NK-92 treated with Interleukin-12 subunit alpha and Interleukin-12 subunit beta, amount 100 ng/mL, for 24 hours (cell line): ENCODE measurements around the gene PMS2.
"Not testable (repeated sequence)": the region's sequence is repeated elsewhere in the genome, so short reads cannot be mapped to it uniquely, and the experiment has no call there.

Experiments used
- DNase-seq: peaks from one replicate; lab custom pipeline; 2025; lab: John Stamatoyannopoulos, UW

Gene PMS2

GRCh38 chr7:6015917-6016652 lies 7.2 kb upstream of the PMS2 start:
- DNase-seq = no peak

GRCh38 chr7:6012355-6013104 lies 3.7 kb upstream of the PMS2 start:
- no peak for DNase-seq

GRCh38 chr7:6011541-6011940 lies 2.7 kb upstream of the PMS2 start:
- DNase-seq = no peak

- not testable (repeated sequence) for DNase-seq
Measured at GRCh38 chr7:6010370-6010769, 1.5 kb upstream of the PMS2 start.

- DNase-seq = not testable (repeated sequence)
Measured at GRCh38 chr7:6007835-6008590, 836 bp downstream of the PMS2 start.

GRCh38 chr7:6007386-6007785 lies 1.5 kb downstream of the PMS2 start:
- DNase-seq = no peak

GRCh38 chr7:5997210-5997808 lies 11.5 kb downstream of the PMS2 start:
- no peak for DNase-seq

GRCh38 chr7:5987061-5987460 lies 21.8 kb downstream of the PMS2 start:
- not testable (repeated sequence) for DNase-seq

- DNase-seq = not testable (repeated sequence)
Measured at GRCh38 chr7:5979680-5980314, 29.1 kb downstream of the PMS2 start.

- not testable (repeated sequence) for DNase-seq
Measured at GRCh38 chr7:5973580-5973979, 35.3 kb downstream of the PMS2 start.

GRCh38 chr7:5970347-5970911 lies 38.4 kb downstream of the PMS2 start, which contains the start of gene RSPH10B:
Gene RSPH10B, minus strand, starts transcription at chr7:5970689. Its CDS starts 3,573 bp downstream, at chr7:5967116.
- DNase-seq = not testable (repeated sequence)

GRCh38 chr7:5963810-5964209 lies 45.0 kb downstream of the PMS2 start:
- not testable (repeated sequence) for DNase-seq

- not testable (repeated sequence) for DNase-seq
Measured at GRCh38 chr7:5963205-5963604, 45.6 kb downstream of the PMS2 start.

- DNase-seq = not testable (repeated sequence)
Measured at GRCh38 chr7:5934945-5935450, 73.9 kb downstream of the PMS2 start.

- not testable (repeated sequence) for DNase-seq
Measured at GRCh38 chr7:5931905-5932644, 76.8 kb downstream of the PMS2 start.

- not testable (repeated sequence) for DNase-seq
Measured at GRCh38 chr7:5931250-5931649, 77.6 kb downstream of the PMS2 start.

GRCh38 chr7:5930290-5930689 lies 78.6 kb downstream of the PMS2 start:
- DNase-seq = not testable (repeated sequence)

- DNase-seq = not testable (repeated sequence)
Measured at GRCh38 chr7:5926263-5926870, 82.5 kb downstream of the PMS2 start.

- not testable (repeated sequence) for DNase-seq
Measured at GRCh38 chr7:5924630-5925029, 84.2 kb downstream of the PMS2 start.

- not testable (repeated sequence) for DNase-seq
Measured at GRCh38 chr7:5924180-5924579, 84.7 kb downstream of the PMS2 start.
